HCT116 (cell line): ENCODE measurements around the gene TMEM135.

Experiments used
- CBX3 ChIP-seq: IDR thresholded peaks from 2 replicates; pipeline ENCODE4 v1.6.1; 2012; ENCODE audit warnings: low read depth
- CTCF ChIP-seq, 3 experiments: fragments of 200-600 bp in 1 of 3; sonication (generic) in 1 of 3; IDR thresholded peaks in 2 of 3; conservative IDR thresholded peaks in 1 of 3; 2 replicates each; pipeline ENCODE4 v1.5.1; 2012 to 2017; ENCODE audit warnings: low read depth in 2 of 3, low read length in 2 of 3, antibody characterized with exemption in 1 of 3, borderline replicate concordance in 1 of 3, control low read depth in 1 of 3, mild to moderate bottlenecking in 1 of 3, mixed read lengths in 1 of 3, mixed run types in 1 of 3, moderate library complexity in 1 of 3; ENCODE audit not compliant: insufficient read depth in 1 of 3
- EGR1 ChIP-seq: IDR thresholded peaks from 2 replicates; pipeline ENCODE4 v1.6.1; 2012; ENCODE audit warnings: low read depth
- JUND ChIP-seq: IDR thresholded peaks from 2 replicates; pipeline ENCODE4 v1.6.1; 2012
- MAX ChIP-seq: IDR thresholded peaks from 2 replicates; pipeline ENCODE4 v1.6.1; 2012
- POLR2A ChIP-seq: IDR thresholded peaks from 2 replicates; pipeline ENCODE4 v1.7.0; 2011; ENCODE audit warnings: borderline replicate concordance; ENCODE audit not compliant: insufficient read depth, insufficient read length; ENCODE audit errors: extremely low read depth
- POLR2AphosphoS5 ChIP-seq: IDR thresholded peaks from 2 replicates; pipeline ENCODE4 v1.6.1; 2011; ENCODE audit warnings: mild to moderate bottlenecking, low read depth, low read length, moderate library complexity
- REST ChIP-seq: IDR thresholded peaks from 2 replicates; pipeline ENCODE4 v1.6.1; 2012; ENCODE audit warnings: low read depth
- ZNF274 ChIP-seq: fragments of 200-500 bp; sonication (Bioruptor generic); IDR thresholded peaks from 2 replicates; pipeline ENCODE4 v1.6.1; 2014; ENCODE audit warnings: mild to moderate bottlenecking, low read depth, low read length, inconsistent platforms

DNA sequence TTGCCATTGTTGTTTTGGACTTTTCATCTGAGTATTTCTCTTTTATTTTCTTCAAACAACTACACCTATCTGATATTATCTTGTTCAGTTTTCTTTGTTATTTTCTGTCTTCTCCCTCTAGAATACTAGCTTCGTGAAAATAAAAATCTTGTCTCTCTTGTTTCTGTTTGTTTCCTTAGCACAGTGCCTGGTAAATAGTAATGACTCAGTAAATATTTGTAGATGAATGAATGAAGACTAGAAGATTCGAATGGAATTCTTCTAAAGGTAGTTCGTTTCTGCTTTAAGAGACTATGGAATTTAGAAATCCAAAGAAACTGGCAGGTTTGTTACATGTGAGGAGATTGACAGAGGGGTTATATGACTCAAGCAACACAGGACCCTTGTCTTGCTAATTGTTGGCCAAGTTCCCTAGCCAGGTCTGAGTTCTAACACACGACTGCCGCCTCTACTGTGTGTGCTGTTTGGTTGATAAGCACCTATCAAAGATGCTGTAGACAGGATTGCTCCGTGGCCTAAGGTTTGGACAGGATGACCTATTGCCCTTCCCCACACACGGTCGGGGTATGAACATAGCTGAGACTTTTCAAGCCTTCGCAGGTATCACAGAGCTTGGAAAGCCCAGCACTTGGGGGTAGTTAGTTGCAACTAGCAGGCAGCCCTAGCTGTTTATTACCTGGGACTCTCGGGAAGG lies 831 bp upstream of the TMEM135 start:
- TF ChIP-seq POLR2AphosphoS5 (no peak), EGR1 (no peak), CBX3 (no peak), CTCF (IDR thresholded peaks at IDR 0.05 in 2 of 3, conservative IDR thresholded peaks at IDR 0.05 in 1 of 3; ENCODE audit: borderline replicate concordance in 1 of 3, insufficient read depth in 1 of 3, low read depth in 2 of 3, low read length in 2 of 3) (no peak), ZNF274 (no peak), MAX (no peak), POLR2A (no peak), REST (no peak), JUND (no peak)
